Spinal cord (tissue), 10 donors: ENCODE data around the gene SPCS3. TPM values are rescaled to one million over a fixed set of nuclear protein-coding genes. Genes with fewer than 3 reads are reported as not detected.
"Not testable (repeated sequence)": the region's sequence is repeated elsewhere in the genome, so short reads cannot be mapped to it uniquely, and the experiment has no call there.

Experiments used
- DNase-seq, 6 donors: peaks; one replicate each; pipeline versions ENCODE4 v3.0.0 to v3.0.0-alpha.2; 2013 to 2015; ENCODE audit warnings: low spot score in 6 of 6, low read depth in 4 of 6
- H3K27ac ChIP-seq: one replicate; pipeline ENCODE4 v1.5.1; 2013; ENCODE audit warnings: low read depth, low read length, control low read depth
- H3K27me3 ChIP-seq: one replicate; pipeline ENCODE4 v1.6.1; 2013; ENCODE audit warnings: low read length; ENCODE audit not compliant: control insufficient read depth, insufficient read depth
- H3K36me3 ChIP-seq: one replicate; pipeline ENCODE4 v1.6.1; 2013; ENCODE audit warnings: low read length; ENCODE audit not compliant: control insufficient read depth, insufficient read depth
- H3K4me1 ChIP-seq: one replicate; pipeline ENCODE4 v1.6.1; 2013; ENCODE audit warnings: low read length; ENCODE audit not compliant: control insufficient read depth, insufficient read depth
- H3K4me3 ChIP-seq: one replicate; pipeline ENCODE4 v1.5.1; 2013; ENCODE audit warnings: low read depth, low read length, control low read depth
- H3K9me3 ChIP-seq: one replicate; pipeline ENCODE4 v1.6.1; 2013; ENCODE audit warnings: low read length; ENCODE audit not compliant: control insufficient read depth, insufficient read depth
- WGBS: methylation state at CpG from one replicate; pipeline ENCODE4 v1.1.5; 2013; ENCODE audit warnings: missing lambda C conversion rate; ENCODE audit not compliant: insufficient coverage; 5-methylcytosine and 5-hydroxymethylcytosine counted together
- polyA plus RNA-seq, 2 donors: library from polyadenylated mRNA; unstranded; fragments of 120-200 nt; gene quantifications; one replicate each; pipeline ENCODE4 v1.2.1, GENCODE V29; 2013; ENCODE audit not compliant: insufficient read length in 2 of 2
- total RNA-seq, 2 donors: library from RNA; depleted of rRNA in 1 of 2; stranded (reverse); fragments of 120-200 nt in 1 of 2; fragments of >200 nt in 1 of 2; gene quantifications; one replicate each; pipeline versions ENCODE4 v1.2.3 to v1.2.4, GENCODE V29; 2013 to 2014
- donor health status: healthy.

Gene SPCS3
- total and polyA plus RNA-seq, 4 donors, result 59.6 to 156 (median 68.4) TPM

GRCh38 chr4:176335421-176335820 lies 15.7 kb downstream of the SPCS3 start:
- DNase-seq, result no peak
- Histone ChIP-seq H3K9me3 (no peaks in the 10 kb centered on the region), H3K36me3 (peaks cover 3% of the 10 kb centered on the region), H3K4me1 (no peaks in the 10 kb centered on the region), H3K4me3 (no peak overlapping the region), H3K27me3 (no peaks in the 10 kb centered on the region), H3K27ac (no peak overlapping the region)
- no CpG with 5 or more reads among the region's 1 CpG for WGBS

- H3K27ac ChIP-seq, result no peak overlapping the region
These were observed 20.4 kb downstream of the SPCS3 start for GRCh38 chr4:176339936-176340761.

GRCh38 chr4:176340871-176341685 lies 21.3 kb downstream of the SPCS3 start:
- peak overlapping the region; percentile 6 for H3K4me3 ChIP-seq
- H3K27ac ChIP-seq, result no peak overlapping the region
- no peaks in the 10 kb centered on the region for H3K4me1 ChIP-seq
- peaks cover 8% of the 10 kb centered on the region for H3K9me3 ChIP-seq
- H3K36me3 ChIP-seq, result peaks cover 3% of the 10 kb centered on the region
- no peaks in the 10 kb centered on the region for H3K27me3 ChIP-seq
- 90% methylated on average over 2 of the region's 8 CpGs for WGBS
- peak; percentile 28 to 95 (median 66) for DNase-seq

More at GRCh38 chr4:176339936-176340761, 20.4 kb downstream of the SPCS3 start:
- H3K4me3 ChIP-seq, result no peak overlapping the region
- H3K27me3 ChIP-seq, result no peaks in the 10 kb centered on the region
- no peaks in the 10 kb centered on the region for H3K4me1 ChIP-seq
- peaks cover 8% of the 10 kb centered on the region for H3K9me3 ChIP-seq
- WGBS, result 100% methylated on average over 1 of the region's 3 CpGs
- peak in 1 of 6 donors; percentile 10 for DNase-seq
- H3K36me3 ChIP-seq, result peaks cover 3% of the 10 kb centered on the region

- 81% methylated on average over 6 of the region's 7 CpGs for WGBS
- H3K9me3 ChIP-seq, result peaks cover 8% of the 10 kb centered on the region
- no peak for DNase-seq
- no peaks in the 10 kb centered on the region for H3K4me1 ChIP-seq
- H3K27ac ChIP-seq, result no peak overlapping the region
- H3K4me3 ChIP-seq, result no peak overlapping the region
- peaks cover 3% of the 10 kb centered on the region for H3K36me3 ChIP-seq
- no peaks in the 10 kb centered on the region for H3K27me3 ChIP-seq
These were observed 22.6 kb downstream of the SPCS3 start for GRCh38 chr4:176342384-176342783.

- H3K27me3 ChIP-seq, result no peaks in the 10 kb centered on the region
- DNase-seq, result no peak
- peaks cover 8% of the 10 kb centered on the region for H3K9me3 ChIP-seq
- H3K4me1 ChIP-seq, result no peaks in the 10 kb centered on the region
- H3K36me3 ChIP-seq, result peaks cover 3% of the 10 kb centered on the region
- H3K4me3 ChIP-seq, result no peak overlapping the region
- 90% methylated on average over 2 of the region's 2 CpGs for WGBS
- no peak overlapping the region for H3K27ac ChIP-seq
These were observed 23.5 kb downstream of the SPCS3 start for GRCh38 chr4:176343286-176343685.

- H3K9me3 ChIP-seq, H3K4me1 ChIP-seq, H3K36me3 ChIP-seq, H3K4me3 ChIP-seq, H3K27ac ChIP-seq, H3K27me3 ChIP-seq: not testable (repeated sequence)
- peak in 1 of 6 donors; percentile 32 for DNase-seq
- 84% methylated on average over 6 of the region's 7 CpGs for WGBS
These were observed 25.6 kb downstream of the SPCS3 start for GRCh38 chr4:176345346-176345745.

GRCh38 chr4:176346836-176347235 lies 27.1 kb downstream of the SPCS3 start:
- WGBS, result no CpG with 5 or more reads among the region's 2 CpGs
- H3K27me3 ChIP-seq, DNase-seq, H3K9me3 ChIP-seq, H3K27ac ChIP-seq, H3K4me1 ChIP-seq, H3K4me3 ChIP-seq, H3K36me3 ChIP-seq: not testable (repeated sequence)

GRCh38 chr4:176350671-176351070 lies 30.9 kb downstream of the SPCS3 start:
- no peaks in the 10 kb centered on the region for H3K27me3 ChIP-seq
- no peaks in the 10 kb centered on the region for H3K4me1 ChIP-seq
- no peak overlapping the region for H3K4me3 ChIP-seq
- WGBS, result 96% methylated on average over 5 of the region's 5 CpGs
- no peak for DNase-seq
- no peak overlapping the region for H3K27ac ChIP-seq
- no peaks in the 10 kb centered on the region for H3K36me3 ChIP-seq
- peaks cover 3% of the 10 kb centered on the region for H3K9me3 ChIP-seq

GRCh38 chr4:176354884-176355283 lies 35.1 kb downstream of the SPCS3 start:
- H3K36me3 ChIP-seq, result no peaks in the 10 kb centered on the region
- H3K4me3 ChIP-seq, result no peak overlapping the region
- H3K4me1 ChIP-seq, result no peaks in the 10 kb centered on the region
- H3K27ac ChIP-seq, result no peak overlapping the region
- H3K9me3 ChIP-seq, result peaks cover 3% of the 10 kb centered on the region
- no CpG with 5 or more reads among the region's 1 CpG for WGBS
- H3K27me3 ChIP-seq, result no peaks in the 10 kb centered on the region
- no peak for DNase-seq
